Endodermal cell (in vitro differentiated cells): Measurements from ENCODE around the gene TAF3. TPM values are rescaled to one million over a fixed set of nuclear protein-coding genes. Genes with fewer than 3 reads are reported as not detected.

Experiments used
- DNase-seq: peaks from one replicate; pipeline ENCODE4 v3.0.0-alpha.2; 2017
- H3K27ac ChIP-seq: 2 replicates; pipeline ENCODE4 v1.5.1; 2013; ENCODE audit warnings: mild to moderate bottlenecking, low read depth, low read length, moderate library complexity
- H3K27me3 ChIP-seq: 2 replicates; pipeline ENCODE4 v1.6.1; 2013; ENCODE audit warnings: mild to moderate bottlenecking, low read length, moderate library complexity; ENCODE audit not compliant: insufficient read depth, control insufficient read depth, poor library complexity, severe bottlenecking
- H3K36me3 ChIP-seq: 2 replicates; pipeline ENCODE4 v1.7.0; 2013; ENCODE audit warnings: mild to moderate bottlenecking, low read length, moderate library complexity; ENCODE audit not compliant: control insufficient read depth, insufficient read depth
- H3K4me1 ChIP-seq: one replicate; pipeline ENCODE4 v1.7.0; 2013; ENCODE audit warnings: low read length; ENCODE audit not compliant: control insufficient read depth, insufficient read depth
- H3K4me3 ChIP-seq: 2 replicates; pipeline ENCODE4 v1.5.1; 2013; ENCODE audit warnings: mild to moderate bottlenecking, low read length, moderate library complexity
- H3K9ac ChIP-seq: 2 replicates; pipeline ENCODE4 v1.6.1; 2013; ENCODE audit warnings: mild to moderate bottlenecking, low read length, moderate library complexity; ENCODE audit not compliant: poor library complexity, severe bottlenecking; ENCODE audit errors: extremely low read depth
- H3K9me3 ChIP-seq: 2 replicates; pipeline ENCODE4 v1.6.1; 2013; ENCODE audit warnings: mild to moderate bottlenecking, low read length, moderate library complexity; ENCODE audit not compliant: control insufficient read depth
- H3K27ac Mint-ChIP-seq: 2 replicates; pipeline ENCODE4 v1.8.0; 2020; ENCODE audit warnings: mixed read lengths
- H3K27me3 Mint-ChIP-seq: 2 replicates; pipeline ENCODE4 v1.8.0; 2021; ENCODE audit warnings: mild to moderate bottlenecking, mixed read lengths; ENCODE audit not compliant: insufficient read depth
- H3K36me3 Mint-ChIP-seq: 2 replicates; pipeline ENCODE4 v1.8.0; 2020; ENCODE audit warnings: low read depth, mixed read lengths
- H3K4me1 Mint-ChIP-seq: 2 replicates; pipeline ENCODE4 v1.8.0; 2020; ENCODE audit warnings: mixed read lengths
- H3K4me3 Mint-ChIP-seq: 2 replicates; pipeline ENCODE4 v1.8.0; 2020; ENCODE audit warnings: mild to moderate bottlenecking, moderate library complexity, mixed read lengths
- H3K9me3 Mint-ChIP-seq: 2 replicates; pipeline ENCODE4 v1.8.0; 2020; ENCODE audit warnings: mild to moderate bottlenecking, mixed read lengths
- WGBS, 2 experiments: methylation state at CpG; one replicate each; pipeline versions ENCODE4 v1.1.5 to v1.1.7; 2013; ENCODE audit warnings: missing lambda C conversion rate in 2 of 2, mixed read lengths in 1 of 2; ENCODE audit not compliant: insufficient coverage in 1 of 2, insufficient read length in 1 of 2; 5-methylcytosine and 5-hydroxymethylcytosine counted together
- total RNA-seq, 2 donors: library from RNA; stranded (reverse); fragmentation: NEBNext Ultra II Directional in 1 of 2; extraction: Animal tissue kit (Norgen Biotek cat#: 25700) in 1 of 2; gene quantifications; 2 replicates in 1 of 2; 3 replicates in 1 of 2; pipeline ENCODE4 v1.2.1, GENCODE V29; 2021
- TF ChIP-seq, protein P1 (sequence below): fragments of 200-600 bp; sonication (generic); conservative IDR thresholded peaks from 2 replicates; pipeline ENCODE4 v1.5.0; 2021; ENCODE audit warnings: antibody characterized with exemption, mild to moderate bottlenecking

TAF3 gene
- total RNA-seq, 2 donors from 2014 or later, result 9.9 to 10.0 TPM

DNA sequence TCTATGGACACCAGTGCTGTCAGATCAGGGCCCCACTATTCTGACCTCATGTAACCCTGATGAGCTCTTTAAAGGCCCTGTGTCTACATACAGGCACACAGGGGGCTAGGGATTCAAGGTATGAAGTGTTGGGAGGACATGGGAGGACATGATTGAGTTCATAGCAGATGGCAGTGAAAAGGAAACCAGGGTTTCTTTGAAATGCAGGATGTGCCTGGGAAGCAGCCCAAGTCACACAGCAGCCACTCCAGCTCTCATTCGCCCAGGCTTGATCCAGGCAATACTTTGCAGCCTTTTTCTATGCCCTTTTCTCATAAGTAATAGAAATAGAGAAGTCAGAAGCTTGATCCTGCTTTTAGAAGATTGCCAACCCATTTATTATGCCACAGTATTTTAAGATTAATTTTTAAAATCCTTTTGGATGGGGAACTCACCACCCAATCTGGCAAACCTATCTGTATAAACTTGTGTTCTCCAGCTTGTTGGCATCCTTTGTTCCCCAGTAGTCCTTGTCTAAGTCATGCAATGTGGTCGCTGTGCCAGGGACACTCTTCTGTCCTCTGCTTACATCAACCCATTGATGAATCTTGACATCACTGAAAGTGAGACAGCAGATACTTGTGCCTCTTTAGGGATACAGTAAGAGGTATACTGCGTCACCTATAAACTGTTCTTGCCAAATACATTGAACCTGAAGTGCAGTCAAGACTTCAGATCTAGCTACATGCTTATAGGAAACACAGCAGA lies 95.0 kb downstream of the TAF3 start:
- Histone ChIP-seq H3K36me3 (no peaks in the 10 kb centered on the region), H3K4me1 (peaks cover 8% of the 10 kb centered on the region), H3K27ac (no peak overlapping the region), H3K9me3 (no peaks in the 10 kb centered on the region), H3K4me3 (no peak overlapping the region), H3K27me3 (no peaks in the 10 kb centered on the region), H3K9ac (no peak overlapping the region)
- TF ChIP-seq, protein P1, sequence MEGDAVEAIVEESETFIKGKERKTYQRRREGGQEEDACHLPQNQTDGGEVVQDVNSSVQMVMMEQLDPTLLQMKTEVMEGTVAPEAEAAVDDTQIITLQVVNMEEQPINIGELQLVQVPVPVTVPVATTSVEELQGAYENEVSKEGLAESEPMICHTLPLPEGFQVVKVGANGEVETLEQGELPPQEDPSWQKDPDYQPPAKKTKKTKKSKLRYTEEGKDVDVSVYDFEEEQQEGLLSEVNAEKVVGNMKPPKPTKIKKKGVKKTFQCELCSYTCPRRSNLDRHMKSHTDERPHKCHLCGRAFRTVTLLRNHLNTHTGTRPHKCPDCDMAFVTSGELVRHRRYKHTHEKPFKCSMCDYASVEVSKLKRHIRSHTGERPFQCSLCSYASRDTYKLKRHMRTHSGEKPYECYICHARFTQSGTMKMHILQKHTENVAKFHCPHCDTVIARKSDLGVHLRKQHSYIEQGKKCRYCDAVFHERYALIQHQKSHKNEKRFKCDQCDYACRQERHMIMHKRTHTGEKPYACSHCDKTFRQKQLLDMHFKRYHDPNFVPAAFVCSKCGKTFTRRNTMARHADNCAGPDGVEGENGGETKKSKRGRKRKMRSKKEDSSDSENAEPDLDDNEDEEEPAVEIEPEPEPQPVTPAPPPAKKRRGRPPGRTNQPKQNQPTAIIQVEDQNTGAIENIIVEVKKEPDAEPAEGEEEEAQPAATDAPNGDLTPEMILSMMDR, result no peak
- DNase-seq, result no peak
- Mint-ChIP-seq H3K9me3 (no peaks in the 10 kb centered on the region), H3K27ac (peak overlapping the region; percentile 20), H3K4me1 (peaks cover 8% of the 10 kb centered on the region), H3K4me3 (no peak overlapping the region), H3K27me3 (no peaks in the 10 kb centered on the region), H3K36me3 (no peaks in the 10 kb centered on the region)
- WGBS, 2 experiments, result 86 to 91% methylated on average over 2 to 3 of the region's 3 CpGs

DNA sequence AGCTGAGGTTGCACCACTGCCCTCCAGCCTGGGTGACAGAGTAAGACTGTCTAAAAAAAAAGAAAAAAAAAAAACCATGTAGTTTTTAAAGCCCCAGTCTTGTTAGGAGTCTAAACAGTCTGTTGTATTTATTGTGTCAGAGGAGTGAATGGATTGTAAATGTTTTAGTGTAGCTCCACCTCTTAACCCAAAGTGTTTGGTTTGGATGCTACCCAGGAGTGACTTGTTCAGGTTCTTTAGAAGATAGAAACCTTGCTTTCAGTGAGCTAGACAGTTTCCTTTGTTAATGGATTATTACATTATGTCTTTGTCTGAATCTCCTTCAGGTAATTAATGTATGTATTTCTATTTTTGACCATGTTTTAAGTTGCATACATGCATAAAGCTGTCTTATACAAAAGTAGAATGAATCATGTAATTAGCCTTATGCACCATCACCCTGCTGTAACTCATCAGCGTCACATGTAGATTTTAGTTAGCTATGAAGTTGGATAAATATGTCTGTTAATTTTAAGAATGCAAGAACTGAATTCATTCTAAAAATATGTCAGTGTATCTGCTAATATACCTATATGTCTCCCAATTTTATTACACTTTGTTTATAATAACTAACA lies 97.7 kb downstream of the TAF3 start:
- Histone ChIP-seq H3K27me3 (no peaks in the 10 kb centered on the region), H3K4me3 (no peak overlapping the region), H3K36me3 (no peaks in the 10 kb centered on the region), H3K4me1 (no peaks in the 10 kb centered on the region), H3K9me3 (no peaks in the 10 kb centered on the region), H3K9ac (no peak overlapping the region), H3K27ac (no peak overlapping the region)
- H3K4me1 Mint-ChIP-seq, result no peaks in the 10 kb centered on the region
- DNase-seq, result no peak
- no peaks in the 10 kb centered on the region for H3K9me3 Mint-ChIP-seq
- H3K27ac Mint-ChIP-seq, result no peak overlapping the region
- 100% methylated on average over 1 of the region's 1 CpG; no CpG with 5 or more reads in 1 of the 2 experiments for WGBS, 2 experiments
- H3K27me3 Mint-ChIP-seq, result no peaks in the 10 kb centered on the region
- H3K36me3 Mint-ChIP-seq, result no peaks in the 10 kb centered on the region
- no peak overlapping the region for H3K4me3 Mint-ChIP-seq
- TF ChIP-seq, protein P1, result no peak

DNA sequence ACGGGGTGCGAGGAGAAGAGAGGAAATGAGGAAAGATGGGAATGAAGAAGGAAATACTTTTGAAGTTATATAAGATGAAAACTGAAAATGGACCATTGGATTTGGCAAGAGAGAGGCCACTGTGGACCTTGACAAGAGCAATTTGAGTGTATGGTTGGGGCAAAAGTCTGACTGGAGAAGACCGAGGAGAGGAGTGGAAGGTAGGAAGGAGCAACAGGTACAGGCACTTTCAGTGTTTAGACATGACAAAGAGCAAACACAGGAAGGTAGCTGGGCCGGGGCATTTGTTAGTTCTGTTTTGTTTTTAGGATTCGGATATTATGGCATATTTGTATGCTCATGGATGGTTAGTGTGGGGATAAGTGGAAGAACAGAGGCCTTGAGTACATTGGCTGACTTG lies 99.4 kb downstream of the TAF3 start:
- H3K4me3 ChIP-seq, result no peak overlapping the region
- WGBS, 2 experiments, result 92 to 94% methylated on average over 5 of the region's 5 CpGs
- no peaks in the 10 kb centered on the region for H3K36me3 ChIP-seq
- H3K9me3 ChIP-seq, result no peaks in the 10 kb centered on the region
- H3K4me1 Mint-ChIP-seq, result peaks cover 11% of the 10 kb centered on the region
- H3K4me3 Mint-ChIP-seq, result no peak overlapping the region
- no peak for DNase-seq
- H3K9ac ChIP-seq, result no peak overlapping the region
- no peaks in the 10 kb centered on the region for H3K9me3 Mint-ChIP-seq
- H3K27ac ChIP-seq, result no peak overlapping the region
- no peaks in the 10 kb centered on the region for H3K27me3 Mint-ChIP-seq
- no peak overlapping the region for H3K27ac Mint-ChIP-seq
- no peaks in the 10 kb centered on the region for H3K36me3 Mint-ChIP-seq
- TF ChIP-seq, protein P1, result no peak
- H3K27me3 ChIP-seq, result no peaks in the 10 kb centered on the region
- H3K4me1 ChIP-seq, result no peaks in the 10 kb centered on the region
